ENCODE results near the gene MPRIP.

MPRIP gene

DNA sequence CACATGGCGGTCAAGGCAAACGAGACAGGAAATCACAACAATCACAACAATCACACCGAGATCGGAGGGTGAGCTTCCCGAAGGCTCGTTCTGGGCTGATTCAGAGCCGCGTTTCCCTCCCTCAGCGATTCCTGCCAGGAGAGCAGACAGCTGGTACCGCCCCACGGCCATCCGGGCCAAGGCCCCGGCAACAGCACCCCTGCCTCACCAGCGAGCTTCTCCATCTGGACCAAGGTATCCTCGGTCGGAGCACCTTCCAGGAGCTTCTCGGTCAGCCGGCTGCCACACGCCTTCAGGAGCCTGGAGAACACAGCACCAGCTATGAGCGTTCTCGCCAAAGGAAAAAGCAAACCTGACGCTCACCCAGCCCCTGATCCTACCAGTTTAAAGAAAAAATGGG lies 179.1 kb downstream of the MPRIP start:
- peak in 1 of 42 donors; percentile 39 for DNase-seq
- intact Hi-C loops (cut with DNase I) = no loop called here

- intact Hi-C loops (cut with DNase I) = no loop called here
Measured at GRCh38 chr17:17223736-17224135, 181.5 kb downstream of the MPRIP start.

DNA sequence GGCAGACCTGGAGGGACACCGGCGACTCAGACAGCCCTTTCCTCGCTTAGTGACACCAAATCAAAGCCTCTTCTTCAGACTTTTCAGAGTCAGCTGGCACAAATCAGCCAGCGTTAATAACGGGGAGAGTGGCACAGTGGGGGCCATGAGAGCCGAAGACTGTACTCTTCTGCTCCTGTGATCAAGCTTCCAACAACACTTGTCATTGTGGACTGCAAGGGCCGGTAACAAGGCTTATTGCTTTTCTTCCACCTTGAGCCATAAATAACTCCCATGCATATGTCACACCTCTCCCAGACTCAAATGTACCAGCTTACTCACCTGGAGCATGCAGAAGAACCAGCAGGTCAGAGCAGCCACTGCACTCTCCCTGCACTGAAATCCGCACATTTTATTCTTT lies 181.9 kb downstream of the MPRIP start:
- intact Hi-C loops (cut with DNase I) = no loop called here

More at GRCh38 chr17:17223736-17224135, 181.5 kb downstream of the MPRIP start:
- DNase-seq = no peak

GRCh38 chr17:17225901-17226300 lies 183.6 kb downstream of the MPRIP start:
- intact Hi-C loops (cut with DNase I) = no loop called here
- no peak for DNase-seq

More for the DNA sequence above, 181.9 kb downstream of the MPRIP start:
- no peak for DNase-seq

GRCh38 chr17:17226451-17227265 lies 184.4 kb downstream of the MPRIP start:
- intact Hi-C loops (cut with DNase I) = no loop called here
- DNase-seq = no peak

GRCh38 chr17:17227608-17228520 lies 185.6 kb downstream of the MPRIP start:
- peak in 10 of 42 donors; percentile 22 to 66 (median 52) for DNase-seq
- intact Hi-C loops (cut with DNase I) = no loop called here

DNA sequence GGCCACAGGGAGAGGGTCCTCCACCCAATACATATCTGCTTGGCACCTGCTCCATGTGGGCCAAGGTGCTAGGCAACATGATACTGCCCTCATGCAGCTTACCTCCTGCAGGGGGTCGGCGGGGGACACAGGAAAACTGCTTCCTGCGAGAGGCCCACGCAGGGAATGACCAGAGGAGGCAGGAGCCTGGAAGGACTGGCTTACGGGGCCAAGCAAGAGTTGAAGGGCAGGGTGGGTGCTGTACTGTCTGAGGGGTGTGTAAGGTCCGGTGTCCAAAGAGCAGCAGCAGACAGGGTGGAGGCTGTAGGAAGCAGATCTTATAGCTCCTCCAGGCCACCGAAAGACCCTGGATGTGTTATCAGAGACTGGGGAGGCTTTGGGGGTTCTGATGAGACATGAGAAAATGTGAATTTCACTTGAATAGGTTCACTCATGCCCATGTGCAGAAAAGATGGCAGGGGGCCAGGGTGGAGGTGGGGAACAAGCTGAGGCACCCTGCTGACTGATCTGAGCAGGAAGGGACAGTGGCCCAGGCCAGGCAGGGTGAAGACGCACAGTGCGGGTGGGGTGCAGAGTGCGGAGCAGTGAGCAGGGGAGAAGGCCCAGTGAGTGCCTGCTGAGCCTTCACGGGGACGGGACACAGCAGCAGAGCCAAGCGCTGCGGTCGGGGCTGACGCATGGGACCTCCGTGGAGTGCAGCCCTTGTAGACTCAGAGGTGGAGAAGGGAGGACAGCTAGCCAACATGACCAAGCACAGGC lies 186.4 kb downstream of the MPRIP start:
- intact Hi-C loops (cut with DNase I) = no loop called here
- DNase-seq = peak in 20 of 42 donors; percentile 37 to 82 (median 49)

GRCh38 chr17:17229416-17230384 lies 187.4 kb downstream of the MPRIP start:
- intact Hi-C loops (cut with DNase I) = no loop called here
- peak in 1 of 42 donors; percentile 40 for DNase-seq

GRCh38 chr17:17231621-17232302 lies 189.5 kb downstream of the MPRIP start:
- intact Hi-C loops (cut with DNase I) = no loop called here
- peak in 24 of 42 donors; percentile 26 to 79 (median 53) for DNase-seq

DNA sequence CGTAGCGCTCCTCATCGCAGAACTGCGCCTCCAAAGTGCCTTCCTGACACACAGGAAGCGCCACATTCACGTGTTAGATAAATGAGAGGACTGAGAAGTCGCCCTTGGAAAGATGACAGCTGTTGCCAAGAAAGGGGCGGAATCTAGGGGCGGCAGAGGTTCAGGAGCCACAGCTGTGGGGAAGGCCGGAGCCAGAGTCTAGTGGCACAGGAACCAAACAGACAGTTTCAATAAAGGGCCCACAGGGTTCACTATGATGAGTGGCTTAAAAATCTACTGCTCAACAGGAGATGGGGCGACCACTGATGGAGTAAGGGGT lies 190.0 kb downstream of the MPRIP start:
- DNase-seq = peak in 1 of 42 donors; percentile 43
- intact Hi-C loops (cut with DNase I) = no loop called here

DNA sequence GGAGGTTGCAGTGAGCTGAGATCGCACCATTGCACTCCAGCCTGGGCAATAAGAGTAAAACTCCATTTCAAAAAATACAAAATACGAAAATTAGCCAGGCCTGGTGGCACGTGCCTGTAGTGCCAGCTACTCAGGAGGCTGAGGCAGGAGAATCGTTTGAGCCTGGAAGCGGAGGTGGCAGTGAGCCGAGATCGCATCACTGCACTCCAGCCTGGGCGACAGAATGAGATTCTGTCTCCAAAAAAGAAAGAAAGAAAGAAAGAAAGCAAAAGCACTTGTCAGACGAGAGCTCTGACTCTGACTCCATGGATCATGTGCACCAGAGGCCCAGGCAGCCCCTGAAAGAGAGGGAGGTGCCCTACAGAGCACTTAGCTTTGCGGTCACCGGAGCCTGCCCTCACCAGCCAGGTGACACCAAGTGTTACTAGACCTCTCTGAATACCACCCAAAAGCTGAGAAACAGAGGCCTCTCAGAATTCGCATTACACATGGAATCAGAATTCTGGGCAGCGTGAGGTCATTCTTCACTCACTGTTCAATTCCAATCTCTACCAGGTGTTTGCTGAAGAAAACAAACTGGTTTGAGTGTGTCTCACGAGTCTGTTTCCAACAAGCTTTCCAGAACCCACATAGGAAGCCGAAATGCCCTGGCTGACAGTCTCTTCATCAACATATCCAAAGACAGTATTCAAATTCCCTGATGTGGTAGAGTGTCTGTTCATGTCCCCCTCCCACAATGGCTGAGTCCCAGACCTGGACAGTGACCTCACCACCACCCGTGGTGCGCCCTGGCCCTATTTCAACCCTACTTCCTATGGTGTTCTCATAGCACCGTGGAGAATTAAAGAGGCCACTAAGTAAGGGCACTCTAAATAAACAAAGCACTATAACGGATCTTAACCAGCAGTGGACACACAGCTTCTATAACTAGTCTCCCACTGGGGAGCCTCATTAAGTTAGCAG lies 193.2 kb downstream of the MPRIP start:
- peak in 28 of 42 donors; percentile 21 to 81 (median 52) for DNase-seq

GRCh38 chr17:17236295-17237025 lies 194.2 kb downstream of the MPRIP start:
- intact Hi-C loops (cut with DNase I) = loop anchor here (2.0 kb wide), 1 partner anchor 44 kb away; the partner anchor contains the start of gene COPS3
- DNase-seq = peak in 6 of 42 donors; percentile 21 to 51 (median 24)

More for the DNA sequence above, 193.2 kb downstream of the MPRIP start:
- intact Hi-C loops (cut with DNase I) = loop anchor here (2.0 kb wide), 1 partner anchor 45 kb away; the partner anchor contains the start of gene COPS3

DNA sequence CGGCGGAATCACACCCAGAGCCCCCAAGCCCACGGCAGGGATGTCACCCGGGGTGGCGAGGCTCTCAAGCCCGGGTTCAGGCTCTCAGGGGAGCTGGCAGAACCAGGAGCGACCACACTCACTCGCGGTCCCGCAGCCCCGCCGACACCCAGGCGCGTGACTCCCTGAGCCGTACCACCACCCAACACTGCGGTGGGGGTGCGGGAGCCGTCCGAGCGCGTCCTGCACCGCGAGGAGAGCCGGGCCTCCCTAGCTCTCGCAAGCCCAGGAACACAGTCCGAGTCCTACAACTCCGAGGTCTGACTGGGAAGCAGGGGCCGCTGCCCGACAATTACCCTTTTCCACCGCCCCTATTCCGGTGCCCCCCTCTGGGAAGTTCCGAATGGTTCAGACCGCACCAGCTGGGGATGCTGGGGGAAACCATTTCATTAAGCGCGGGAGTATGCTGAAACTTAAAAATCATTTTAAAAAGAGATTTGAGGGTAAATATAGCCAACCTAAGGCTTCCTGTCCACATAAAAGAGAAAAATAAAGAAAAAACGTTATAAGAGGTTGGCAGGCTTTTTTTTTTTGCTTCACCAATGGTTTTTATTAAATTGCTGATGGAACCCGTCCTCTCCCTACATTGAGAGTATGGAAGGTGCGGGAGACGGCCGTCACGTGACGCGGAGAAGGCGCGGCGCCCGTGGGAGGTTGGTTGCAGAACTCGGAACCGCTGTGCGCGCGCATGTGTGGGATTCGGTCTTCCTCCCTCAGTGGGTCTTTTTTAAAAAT lies 195.0 kb downstream of the MPRIP start, which contains the start of gene FLCN:
TSS of gene FLCN (minus strand) at position 143 of the 774 bp plus-strand sequence. CDS start 9,031 bp downstream, outside the sequence.
- peak; percentile 93 to 99 (median 96) for DNase-seq

DNA sequence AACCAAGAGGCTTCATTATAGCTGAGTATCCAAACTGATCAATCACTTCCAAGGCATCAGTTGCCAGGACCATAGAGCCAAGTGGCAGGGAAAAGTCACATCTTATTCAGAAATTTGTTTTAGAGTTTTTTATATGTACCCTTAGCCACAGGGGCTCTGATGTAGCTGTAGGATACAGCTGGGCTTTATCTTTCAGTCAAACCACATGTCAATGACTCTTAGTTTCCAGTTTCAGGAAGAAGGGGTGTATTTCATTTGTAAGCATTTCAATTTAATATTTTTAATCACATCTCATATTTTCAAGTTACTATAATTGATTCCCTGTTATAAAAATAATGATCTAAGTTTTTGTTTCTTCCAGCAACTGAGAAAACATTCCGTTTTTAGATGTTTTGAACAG lies 197.6 kb downstream of the MPRIP start:
- DNase-seq = no peak
- intact Hi-C loops (cut with DNase I) = no loop called here

More for the DNA sequence above, 195.0 kb downstream of the MPRIP start, which contains the start of gene FLCN:
- intact Hi-C loops (cut with DNase I) = loop anchor here (2.0 kb wide), 1 partner anchor 44 kb away; the partner anchor contains the start of gene COPS3
